RWPE1 (cell line): ENCODE data around the gene CDYL2.

Source experiments
- CTCF ChIA-PET: fragments of 350-600 bp; sonication (Branson Sonifier 250); formaldehyde crosslinking; extraction: SDS; loops from one replicate; lab custom pipeline; 2021; lab: Yijun Ruan, JAX
- POLR2A ChIA-PET: fragments of 400-600 bp; formaldehyde crosslinking; extraction: SDS; loops from one replicate; lab custom pipeline; 2020; ENCODE audit warnings: antibody characterized with exemption; ENCODE audit not compliant: low non-redundant PET; lab: Yijun Ruan, JAX
- DNase-seq: peaks from one replicate; pipeline ENCODE4 v3.0.0; 2012; ENCODE audit warnings: low spot score
- H3K27ac ChIP-seq: fragments of 450-650 bp; 2 replicates; pipeline ENCODE4 v1.5.1; 2017
- TF ChIP-seq, protein P1 (sequence below): fragments of 450-650 bp; conservative IDR thresholded peaks from 2 replicates; pipeline ENCODE4 v1.5.1; 2017; ENCODE audit warnings: low read depth, mild to moderate bottlenecking

The CDYL2 gene

DNA sequence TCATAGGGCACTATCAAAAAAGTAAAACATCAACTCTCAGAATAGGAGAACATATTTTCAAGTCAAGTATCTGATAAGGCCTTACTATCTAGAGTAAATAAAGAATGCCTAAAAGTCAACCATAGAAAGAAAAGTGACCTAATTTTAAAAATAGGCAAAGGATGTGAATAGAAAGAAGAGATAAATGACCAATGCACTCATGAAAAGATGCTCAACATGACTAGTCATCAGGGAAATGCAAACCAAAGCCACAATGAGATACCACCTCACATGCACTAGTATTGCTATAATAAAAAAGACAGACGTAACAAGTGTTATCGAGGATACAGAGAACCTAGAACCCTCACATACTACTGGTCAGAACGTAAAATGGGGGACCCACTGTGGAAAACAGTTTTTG is 172.8 kb downstream of the CDYL2 start:
- CTCF ChIA-PET = no interaction called here
- POLR2A ChIA-PET = no interaction called here
- no peak overlapping the region for H3K27ac ChIP-seq
- TF ChIP-seq, protein P1, sequence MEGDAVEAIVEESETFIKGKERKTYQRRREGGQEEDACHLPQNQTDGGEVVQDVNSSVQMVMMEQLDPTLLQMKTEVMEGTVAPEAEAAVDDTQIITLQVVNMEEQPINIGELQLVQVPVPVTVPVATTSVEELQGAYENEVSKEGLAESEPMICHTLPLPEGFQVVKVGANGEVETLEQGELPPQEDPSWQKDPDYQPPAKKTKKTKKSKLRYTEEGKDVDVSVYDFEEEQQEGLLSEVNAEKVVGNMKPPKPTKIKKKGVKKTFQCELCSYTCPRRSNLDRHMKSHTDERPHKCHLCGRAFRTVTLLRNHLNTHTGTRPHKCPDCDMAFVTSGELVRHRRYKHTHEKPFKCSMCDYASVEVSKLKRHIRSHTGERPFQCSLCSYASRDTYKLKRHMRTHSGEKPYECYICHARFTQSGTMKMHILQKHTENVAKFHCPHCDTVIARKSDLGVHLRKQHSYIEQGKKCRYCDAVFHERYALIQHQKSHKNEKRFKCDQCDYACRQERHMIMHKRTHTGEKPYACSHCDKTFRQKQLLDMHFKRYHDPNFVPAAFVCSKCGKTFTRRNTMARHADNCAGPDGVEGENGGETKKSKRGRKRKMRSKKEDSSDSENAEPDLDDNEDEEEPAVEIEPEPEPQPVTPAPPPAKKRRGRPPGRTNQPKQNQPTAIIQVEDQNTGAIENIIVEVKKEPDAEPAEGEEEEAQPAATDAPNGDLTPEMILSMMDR = no peak
- DNase-seq = no peak

- TF ChIP-seq, protein P1 = no peak
- ChIA-PET POLR2A (no interaction called here), CTCF (no interaction called here)
- no peak for DNase-seq
- no peak overlapping the region for H3K27ac ChIP-seq
These were observed 176.1 kb downstream of the CDYL2 start for GRCh38 chr16:80628254-80628653.

DNA sequence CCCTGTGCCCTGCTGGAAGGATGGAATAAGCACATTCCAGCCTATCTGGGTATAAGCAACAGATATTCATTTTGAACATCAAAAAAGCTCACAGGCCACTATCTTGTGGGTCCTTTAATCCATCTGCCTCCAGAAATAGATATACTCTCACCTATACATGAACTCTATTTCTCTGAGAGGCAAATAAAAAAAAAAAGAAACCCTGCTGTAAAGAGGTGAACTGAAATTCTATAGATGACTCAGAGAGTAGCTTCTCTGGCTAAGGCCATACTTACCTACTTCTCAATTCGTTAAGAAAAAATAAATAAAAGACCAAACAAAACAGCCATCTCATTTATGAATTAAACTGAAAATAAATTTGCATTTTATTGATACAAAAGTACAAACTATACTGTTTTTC is 177.3 kb downstream of the CDYL2 start:
- H3K27ac ChIP-seq = no peak overlapping the region
- CTCF ChIA-PET = no interaction called here
- no peak for DNase-seq
- POLR2A ChIA-PET = no interaction called here
- TF ChIP-seq, protein P1 = no peak

GRCh38 chr16:80623376-80623775 is 181.0 kb downstream of the CDYL2 start:
- no peak for DNase-seq
- TF ChIP-seq, protein P1 = no peak
- ChIA-PET POLR2A (no interaction called here), CTCF (no interaction called here)
- no peak overlapping the region for H3K27ac ChIP-seq

- ChIA-PET CTCF (no interaction called here), POLR2A (no interaction called here)
- no peak for DNase-seq
- no peak overlapping the region for H3K27ac ChIP-seq
- TF ChIP-seq, protein P1 = no peak
These were observed 182.4 kb downstream of the CDYL2 start for GRCh38 chr16:80622007-80622406.

- H3K27ac ChIP-seq = no peak overlapping the region
- ChIA-PET CTCF (no interaction called here), POLR2A (no interaction called here)
- TF ChIP-seq, protein P1 = no peak
- DNase-seq = no peak
These were observed 183.4 kb downstream of the CDYL2 start for GRCh38 chr16:80620736-80621605.
